Inflammatory macrophage treated with lipopolysaccharide for 4 hours (primary cell): ENCODE results near the gene PIP4K2B.
"Not testable (repeated sequence)": the region's sequence is repeated elsewhere in the genome, so short reads cannot be mapped to it uniquely, and the experiment has no call there.

Experiments
- DNase-seq: peaks from one replicate; pipeline ENCODE4 v3.0.0-alpha.2; 2020

PIP4K2B gene

GRCh38 chr17:38728290-38728831 lies 71.0 kb downstream of the PIP4K2B start:
- peak; percentile 63 for DNase-seq

GRCh38 chr17:38727736-38728135 lies 71.6 kb downstream of the PIP4K2B start:
- DNase-seq, result peak; percentile 96

- not testable (repeated sequence) for DNase-seq
Measured at GRCh38 chr17:38726145-38726544, 73.2 kb downstream of the PIP4K2B start.

- no peak for DNase-seq
Measured at GRCh38 chr17:38725066-38725465, 74.3 kb downstream of the PIP4K2B start.

DNA sequence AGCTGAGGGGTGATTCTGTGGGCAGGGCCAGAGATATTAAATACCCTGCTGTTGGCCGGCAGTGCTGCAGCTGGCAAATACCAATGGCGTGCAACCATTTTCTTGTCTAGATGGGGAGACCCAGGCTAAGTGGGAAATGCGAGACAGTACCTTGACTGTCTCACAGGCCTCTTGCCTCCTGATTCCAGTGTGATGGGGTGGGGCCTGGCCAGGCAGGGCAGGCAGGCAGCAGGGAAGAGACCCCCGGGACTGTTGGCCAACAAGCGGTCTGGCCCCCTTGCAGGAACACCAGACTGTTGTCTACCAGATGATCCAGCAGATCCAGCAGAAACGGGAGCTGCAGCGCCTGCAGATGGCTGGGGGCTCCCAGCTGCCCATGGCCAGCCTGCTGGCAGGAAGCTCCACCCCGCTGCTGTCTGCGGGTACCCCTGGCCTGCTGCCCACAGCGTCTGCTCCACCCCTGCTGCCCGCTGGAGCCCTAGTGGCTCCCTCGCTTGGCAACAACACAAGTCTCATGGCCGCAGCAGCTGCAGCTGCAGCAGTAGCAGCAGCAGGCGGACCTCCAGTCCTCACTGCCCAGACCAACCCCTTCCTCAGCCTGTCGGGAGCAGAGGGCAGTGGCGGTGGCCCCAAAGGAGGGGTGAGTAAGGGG lies 74.9 kb downstream of the PIP4K2B start:
- DNase-seq, result no peak

- no peak for DNase-seq
Measured at GRCh38 chr17:38721802-38722201, 77.6 kb downstream of the PIP4K2B start.

- no peak for DNase-seq
Measured at GRCh38 chr17:38720941-38721340, 78.4 kb downstream of the PIP4K2B start.

DNA sequence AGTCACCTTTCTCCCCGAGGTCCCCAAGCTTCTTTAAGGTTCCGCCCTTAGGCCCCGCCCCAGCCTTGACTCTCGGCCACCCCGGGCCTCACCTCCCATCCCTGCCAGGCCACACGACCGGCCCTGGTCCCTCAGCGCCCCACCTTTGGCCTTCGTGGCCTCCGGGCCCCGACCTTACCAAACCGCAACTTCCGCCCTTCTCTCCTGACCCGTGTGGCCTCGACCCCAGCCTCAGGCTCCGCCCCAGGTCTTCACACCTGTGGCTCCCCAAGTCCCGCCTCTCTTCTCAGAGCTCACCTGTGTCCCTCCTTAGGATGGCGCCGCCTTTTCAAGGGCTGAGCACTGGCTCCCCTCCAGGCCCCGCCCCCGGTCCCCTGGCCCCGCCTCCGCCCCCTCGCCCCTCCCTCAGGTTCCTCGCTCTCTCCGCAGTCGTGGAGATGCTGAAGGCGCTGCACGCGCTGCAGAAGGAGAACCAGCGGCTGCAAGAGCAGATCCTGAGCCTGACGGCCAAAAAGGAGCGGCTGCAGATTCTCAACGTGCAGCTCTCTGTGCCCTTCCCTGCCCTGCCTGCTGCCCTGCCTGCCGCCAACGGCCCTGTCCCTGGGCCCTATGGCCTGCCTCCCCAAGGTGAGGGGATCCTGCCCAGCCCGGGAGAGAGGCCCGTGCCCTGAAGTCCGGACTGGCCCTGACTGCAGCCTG lies 79.3 kb downstream of the PIP4K2B start:
- no peak for DNase-seq

GRCh38 chr17:38719289-38719942 lies 79.9 kb downstream of the PIP4K2B start:
- DNase-seq, result no peak

DNA sequence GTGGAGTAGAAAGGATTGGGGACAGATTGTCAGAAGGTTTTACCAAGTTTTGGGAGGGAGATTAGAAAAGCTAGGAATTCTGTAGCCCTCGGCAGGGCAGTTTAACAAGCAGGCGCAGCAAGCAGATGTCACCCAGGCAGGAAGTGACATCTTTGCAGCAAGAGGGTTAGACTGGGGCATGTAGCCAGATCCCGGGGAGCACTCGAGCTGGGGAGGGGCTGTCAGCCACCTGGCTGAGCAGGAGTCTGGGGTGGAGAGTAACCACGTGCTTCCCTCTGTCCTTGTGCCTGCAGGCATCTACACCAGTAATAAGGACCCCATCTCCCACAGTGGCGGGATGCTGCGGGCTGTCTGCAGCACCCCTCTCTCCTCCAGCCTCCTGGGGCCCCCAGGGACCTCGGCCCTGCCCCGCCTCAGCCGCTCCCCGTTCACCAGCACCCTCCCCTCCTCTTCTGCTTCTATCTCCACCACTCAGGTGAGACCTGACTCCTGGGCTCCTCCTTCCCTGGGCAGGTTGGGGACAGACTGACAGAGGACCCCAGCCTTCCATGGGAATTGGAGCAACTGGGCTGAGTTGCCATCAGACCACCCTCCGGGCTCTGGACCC lies 82.1 kb downstream of the PIP4K2B start:
- DNase-seq, result no peak

DNA sequence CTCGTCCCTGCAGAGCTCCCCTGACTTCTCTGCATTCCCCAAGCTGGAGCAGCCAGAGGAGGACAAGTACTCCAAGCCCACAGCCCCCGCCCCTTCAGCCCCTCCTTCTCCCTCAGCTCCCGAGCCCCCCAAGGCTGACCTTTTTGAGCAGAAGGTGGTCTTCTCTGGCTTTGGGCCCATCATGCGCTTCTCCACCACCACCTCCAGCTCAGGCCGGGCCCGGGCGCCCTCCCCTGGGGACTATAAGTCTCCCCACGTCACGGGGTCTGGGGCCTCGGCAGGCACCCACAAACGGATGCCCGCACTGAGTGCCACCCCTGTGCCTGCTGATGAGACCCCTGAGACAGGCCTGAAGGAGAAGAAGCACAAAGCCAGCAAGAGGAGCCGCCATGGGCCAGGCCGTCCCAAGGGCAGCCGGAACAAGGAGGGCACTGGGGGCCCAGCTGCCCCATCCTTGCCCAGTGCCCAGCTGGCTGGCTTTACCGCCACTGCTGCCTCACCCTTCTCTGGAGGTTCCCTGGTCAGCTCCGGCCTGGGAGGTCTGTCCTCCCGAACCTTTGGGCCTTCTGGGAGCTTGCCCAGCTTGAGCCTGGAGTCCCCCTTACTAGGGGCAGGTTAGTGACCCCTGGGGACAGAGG lies 82.9 kb downstream of the PIP4K2B start:
- DNase-seq, result no peak
